ENCODE results near the gene SOX6.

- no peak for TF ChIP-seq CTCF (IDR thresholded peaks at IDR 0.05)
- no peak for TF ChIP-seq POLR2AphosphoS5 (IDR thresholded peaks at IDR 0.05)
Measured at GRCh38 chr11:16310943-16311342, 45.4 kb downstream of the SOX6 start.
